SK-N-SH (cell line): ENCODE results near the gene LARGE1.

ENCODE experiments used
- CHD2 ChIP-seq: fragments of 150-350 bp; IDR thresholded peaks from 2 replicates; pipeline ENCODE4 v1.6.1; 2018; ENCODE audit warnings: low read length; ENCODE audit not compliant: partially characterized antibody
- CTCF ChIP-seq: fragments of 200-600 bp; sonication (generic); IDR thresholded peaks from 2 replicates; pipeline ENCODE4 v1.6.1; 2017; ENCODE audit warnings: antibody characterized with exemption, mild to moderate bottlenecking, moderate library complexity
- ELF1 ChIP-seq: IDR thresholded peaks from 2 replicates; pipeline ENCODE4 v1.4.0; 2012
- EP300 ChIP-seq, 2 experiments: IDR thresholded peaks; 2 replicates each; pipeline versions ENCODE4 v1.4.0 to v1.6.1; 2012; ENCODE audit warnings: borderline replicate concordance in 1 of 2, low read depth in 1 of 2, low read length in 1 of 2
- JUND ChIP-seq: IDR thresholded peaks from 2 replicates; pipeline ENCODE4 v1.4.0; 2012
- POLR2AphosphoS5 ChIP-seq: IDR thresholded peaks from 2 replicates; pipeline ENCODE4 v1.6.1; 2012; ENCODE audit warnings: low read depth, low read length
- RAD21 ChIP-seq: IDR thresholded peaks from 2 replicates; pipeline ENCODE4 v1.6.1; 2012; ENCODE audit warnings: mild to moderate bottlenecking, low read length
- REST ChIP-seq: IDR thresholded peaks from 2 replicates; pipeline ENCODE4 v1.6.1; 2012; ENCODE audit warnings: mild to moderate bottlenecking, low read depth, low read length, moderate library complexity
- TCF12 ChIP-seq: IDR thresholded peaks from 2 replicates; pipeline ENCODE4 v1.4.0; 2012
- TEAD4 ChIP-seq: IDR thresholded peaks from 2 replicates; pipeline ENCODE4 v1.4.0; 2012; ENCODE audit warnings: mild to moderate bottlenecking, borderline replicate concordance; ENCODE audit not compliant: insufficient read depth
- USF1 ChIP-seq: IDR thresholded peaks from 2 replicates; pipeline ENCODE4 v1.4.0; 2012; ENCODE audit warnings: low read depth, borderline replicate concordance
- ZBTB33 ChIP-seq: IDR thresholded peaks from 2 replicates; pipeline ENCODE4 v1.4.0; 2012; ENCODE audit warnings: low read depth, borderline replicate concordance

DNA sequence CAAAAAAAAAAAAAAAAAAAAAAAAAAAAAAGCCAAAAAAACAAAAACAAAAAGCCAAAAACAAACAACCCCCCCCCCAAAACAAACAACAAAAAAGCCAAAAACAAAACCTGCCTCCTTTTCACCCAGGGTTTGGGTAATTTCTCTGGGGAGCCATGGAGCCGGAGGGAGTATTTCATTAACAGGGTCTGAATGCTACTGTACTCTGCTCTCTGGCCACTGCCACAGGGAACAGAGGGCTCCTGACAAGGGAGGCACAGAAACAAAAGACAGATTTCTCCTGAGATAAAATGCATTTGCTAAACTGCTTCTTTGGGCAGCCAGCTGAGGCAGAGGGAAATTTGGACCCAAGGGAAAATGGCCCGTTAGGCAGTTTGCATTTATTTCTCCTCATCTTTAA lies 596.0 kb downstream of the LARGE1 start:
- TF ChIP-seq JUND (no peak), CTCF (no peak), POLR2AphosphoS5 (no peak), TCF12 (no peak), EP300 (IDR thresholded peaks at IDR 0.05; ENCODE audit: borderline replicate concordance in 1 of 2, low read depth in 1 of 2, low read length in 1 of 2) (no peak), RAD21 (no peak), USF1 (no peak), CHD2 (no peak), REST (no peak), ELF1 (no peak), ZBTB33 (no peak), TEAD4 (no peak)
